G401.6 (cell line): ENCODE measurements around the gene AFF3.
"Not testable (repeated sequence)": the region's sequence is repeated elsewhere in the genome, so short reads cannot be mapped to it uniquely, and the experiment has no call there.

Source experiments
- FAIRE-seq: peaks from 2 replicates; lab custom pipeline; 2012; peaks lifted over from hg19 to GRCh38; lab: Jason Lieb, UNC

AFF3 gene

GRCh38 chr2:99695130-99695943 is 447.1 kb downstream of the AFF3 start:
- FAIRE-seq, result no peak

GRCh38 chr2:99694331-99694730 is 448.1 kb downstream of the AFF3 start:
- no peak for FAIRE-seq

- peak; percentile 19 for FAIRE-seq
These were observed 449.6 kb downstream of the AFF3 start for GRCh38 chr2:99692785-99693184.

GRCh38 chr2:99691926-99692325 is 450.5 kb downstream of the AFF3 start:
- FAIRE-seq, result no peak

GRCh38 chr2:99689145-99689742 is 453.1 kb downstream of the AFF3 start:
- peak; percentile 13 for FAIRE-seq

- no peak for FAIRE-seq
These were observed 453.7 kb downstream of the AFF3 start for GRCh38 chr2:99688699-99689098.

GRCh38 chr2:99682275-99683060 is 459.9 kb downstream of the AFF3 start:
- peak; percentile 34 for FAIRE-seq

GRCh38 chr2:99680946-99681345 is 461.4 kb downstream of the AFF3 start:
- no peak for FAIRE-seq

GRCh38 chr2:99679518-99679917 is 462.9 kb downstream of the AFF3 start:
- no peak for FAIRE-seq

GRCh38 chr2:99678625-99679024 is 463.8 kb downstream of the AFF3 start:
- no peak for FAIRE-seq

GRCh38 chr2:99677814-99678213 is 464.6 kb downstream of the AFF3 start:
- no peak for FAIRE-seq

GRCh38 chr2:99675130-99675661 is 467.2 kb downstream of the AFF3 start:
- FAIRE-seq, result no peak

- FAIRE-seq, result no peak
These were observed 468.3 kb downstream of the AFF3 start for GRCh38 chr2:99674090-99674489.

GRCh38 chr2:99672766-99673350 is 469.5 kb downstream of the AFF3 start:
- FAIRE-seq, result no peak

- peak; percentile 27 for FAIRE-seq
These were observed 471.3 kb downstream of the AFF3 start for GRCh38 chr2:99670768-99671734.

- peak; percentile 48 for FAIRE-seq
These were observed 476.1 kb downstream of the AFF3 start for GRCh38 chr2:99666256-99666655.

- FAIRE-seq, result no peak
These were observed 478.7 kb downstream of the AFF3 start for GRCh38 chr2:99663641-99664040.

GRCh38 chr2:99662761-99663341 is 479.5 kb downstream of the AFF3 start:
- FAIRE-seq, result no peak

GRCh38 chr2:99661761-99662160 is 480.6 kb downstream of the AFF3 start:
- not testable (repeated sequence) for FAIRE-seq

- no peak for FAIRE-seq
These were observed 481.6 kb downstream of the AFF3 start for GRCh38 chr2:99660616-99661406.
